GM13976 (cell line): ENCODE data around the gene PPP1CC.

Experiments
- DNase-seq: peaks from one replicate; pipeline ENCODE4 v3.0.0; 2012; ENCODE audit warnings: low spot score
- in situ Hi-C: fragments of 300-500 bp; cut with MboI; formaldehyde crosslinking; loops from one replicate; pipeline ENCODE4 v1.12.0; 2022; ENCODE audit warnings: low sequenced_read_pairs, mixed read lengths, inconsistent platforms; ENCODE audit not compliant: unreplicated experiment
- TF ChIP-seq, protein P1 (sequence below): IDR thresholded peaks from 2 replicates; pipeline ENCODE4 v1.5.1; 2012; ENCODE audit warnings: borderline replicate concordance, mild to moderate bottlenecking; ENCODE audit not compliant: insufficient read depth; ENCODE audit errors: extremely low read depth, missing control alignments, control extremely low read depth

Gene PPP1CC

GRCh38 chr12:110704231-110704630 is 38.5 kb downstream of the PPP1CC start:
- DNase-seq: no peak
- in situ Hi-C loops: no loop called here
- TF ChIP-seq, protein P1, sequence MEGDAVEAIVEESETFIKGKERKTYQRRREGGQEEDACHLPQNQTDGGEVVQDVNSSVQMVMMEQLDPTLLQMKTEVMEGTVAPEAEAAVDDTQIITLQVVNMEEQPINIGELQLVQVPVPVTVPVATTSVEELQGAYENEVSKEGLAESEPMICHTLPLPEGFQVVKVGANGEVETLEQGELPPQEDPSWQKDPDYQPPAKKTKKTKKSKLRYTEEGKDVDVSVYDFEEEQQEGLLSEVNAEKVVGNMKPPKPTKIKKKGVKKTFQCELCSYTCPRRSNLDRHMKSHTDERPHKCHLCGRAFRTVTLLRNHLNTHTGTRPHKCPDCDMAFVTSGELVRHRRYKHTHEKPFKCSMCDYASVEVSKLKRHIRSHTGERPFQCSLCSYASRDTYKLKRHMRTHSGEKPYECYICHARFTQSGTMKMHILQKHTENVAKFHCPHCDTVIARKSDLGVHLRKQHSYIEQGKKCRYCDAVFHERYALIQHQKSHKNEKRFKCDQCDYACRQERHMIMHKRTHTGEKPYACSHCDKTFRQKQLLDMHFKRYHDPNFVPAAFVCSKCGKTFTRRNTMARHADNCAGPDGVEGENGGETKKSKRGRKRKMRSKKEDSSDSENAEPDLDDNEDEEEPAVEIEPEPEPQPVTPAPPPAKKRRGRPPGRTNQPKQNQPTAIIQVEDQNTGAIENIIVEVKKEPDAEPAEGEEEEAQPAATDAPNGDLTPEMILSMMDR: no peak

DNA sequence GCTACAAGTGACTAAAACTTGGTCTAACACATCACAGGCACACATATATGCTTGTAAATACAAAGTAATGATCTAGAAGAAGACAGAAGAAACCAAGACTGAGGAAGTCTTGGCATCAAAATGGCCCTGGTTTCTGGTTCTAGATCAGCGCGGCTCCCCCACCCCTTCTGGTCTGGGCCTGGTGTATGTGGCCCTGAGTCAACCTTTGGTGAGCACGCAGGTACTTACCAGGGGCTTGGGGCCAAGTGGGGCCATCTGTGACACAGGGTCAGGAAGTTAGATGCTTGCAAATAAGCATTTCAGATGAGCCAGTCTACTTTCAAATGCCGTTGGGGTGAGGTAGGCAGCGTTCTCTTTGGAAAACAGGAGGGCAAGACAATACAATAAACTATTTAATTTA is 40.6 kb downstream of the PPP1CC start:
- in situ Hi-C loops: no loop called here
- DNase-seq: no peak
- TF ChIP-seq, protein P1: no peak

DNA sequence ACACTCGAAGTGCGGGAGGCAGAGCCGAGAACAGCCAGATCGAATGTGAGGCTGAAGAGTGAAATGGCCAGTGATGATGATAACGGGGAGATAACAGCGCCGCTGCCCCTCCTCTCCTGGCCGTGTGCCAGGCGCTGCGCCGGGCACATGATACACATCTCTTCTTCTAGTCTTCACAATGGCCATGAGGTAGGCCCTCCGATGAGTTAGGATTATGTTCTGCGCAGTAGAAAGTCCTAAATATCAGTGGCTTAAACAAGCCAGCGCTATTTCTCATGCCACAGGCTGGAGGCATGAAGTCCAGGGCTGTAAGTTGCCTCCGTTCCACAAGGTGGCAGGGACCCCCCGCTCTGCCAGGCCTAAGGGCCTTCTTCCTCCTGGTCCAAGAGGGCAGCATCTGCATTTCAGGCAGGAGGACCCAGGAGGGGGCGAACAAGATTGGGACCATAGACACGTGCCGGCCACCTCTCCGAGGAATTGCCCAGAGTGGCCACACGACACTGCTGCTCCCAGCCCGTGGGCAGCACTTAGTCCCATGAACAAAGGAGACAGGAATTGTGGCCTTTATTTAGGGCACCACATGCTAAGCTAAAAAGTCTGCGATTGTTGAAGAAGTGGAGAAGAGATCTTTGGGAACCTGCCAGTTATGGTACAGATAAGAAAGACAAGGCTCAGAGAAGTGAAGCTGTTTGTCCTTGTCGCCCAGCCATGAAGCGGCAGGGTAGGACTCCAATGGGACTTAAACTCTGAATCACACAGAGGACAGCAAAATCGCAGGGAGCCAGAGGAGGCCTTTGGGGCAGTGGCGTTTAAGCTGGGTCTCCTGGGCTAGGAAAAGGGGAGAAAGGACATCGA is 42.9 kb downstream of the PPP1CC start:
- no peak for DNase-seq
- TF ChIP-seq, protein P1: no peak
- in situ Hi-C loops: loop anchor here (10.0 kb wide), 1 partner anchor 235 kb away; the partner anchor contains the start of genes FAM216A and GPN3

DNA sequence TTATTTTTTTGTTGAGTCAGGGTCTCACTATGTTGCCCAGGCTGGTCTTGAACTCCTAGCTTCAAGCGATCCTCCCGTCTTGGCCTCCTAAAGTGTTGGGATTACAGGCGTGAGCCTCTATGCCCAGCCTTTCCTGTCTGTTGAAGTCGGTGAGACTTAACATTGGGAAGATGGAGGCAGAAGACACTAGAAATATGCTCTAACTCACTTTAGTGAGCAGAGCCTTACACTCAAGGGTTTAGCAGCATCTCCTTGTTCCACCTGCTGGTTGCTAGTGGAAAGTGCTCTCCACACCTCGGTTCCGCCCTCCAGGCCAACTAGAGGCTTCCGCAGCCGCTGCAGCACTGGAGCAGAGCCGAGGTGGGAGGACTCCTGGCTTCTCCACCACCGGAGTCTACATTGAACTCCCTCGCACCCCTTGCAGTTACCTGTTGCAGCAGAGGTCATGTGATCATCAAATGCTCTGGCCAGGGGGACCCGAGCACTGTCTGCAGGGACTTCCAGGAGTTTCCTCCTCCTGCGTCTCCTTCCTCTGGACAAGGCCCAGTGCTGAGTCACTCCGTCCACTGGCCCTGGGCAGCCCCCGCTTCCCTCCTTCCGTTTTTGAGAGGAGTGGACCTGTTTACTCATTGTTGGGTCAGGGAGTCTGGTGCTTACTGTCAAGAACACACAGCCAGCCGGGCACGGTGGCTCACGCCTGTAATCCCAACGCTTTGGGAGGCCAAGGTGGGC is 44.4 kb downstream of the PPP1CC start:
- TF ChIP-seq, protein P1: peak; percentile 84
- in situ Hi-C loops: loop anchor here (10.0 kb wide), 1 partner anchor 234 kb away; the partner anchor contains the start of genes FAM216A and GPN3
- peak; percentile 86 for DNase-seq

DNA sequence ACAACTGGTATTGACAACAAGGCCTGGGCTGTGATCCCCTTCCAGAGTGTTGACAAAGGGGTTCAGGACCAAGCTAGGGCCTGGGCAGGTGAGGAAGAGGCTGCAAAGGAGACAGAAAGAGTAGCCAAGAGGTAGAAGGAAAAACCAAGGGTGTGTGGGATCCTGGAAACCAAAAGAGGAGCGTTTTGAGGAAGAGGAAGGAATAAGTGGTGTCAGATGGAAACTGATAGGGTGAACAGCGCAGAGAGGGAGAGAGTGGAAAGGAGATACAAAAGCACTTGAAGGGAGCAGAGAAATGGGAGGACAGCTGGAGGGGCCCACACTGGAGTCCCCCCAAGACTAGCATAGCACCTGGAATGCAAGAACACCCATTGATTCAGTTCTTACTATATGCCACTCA is 45.5 kb downstream of the PPP1CC start:
- TF ChIP-seq, protein P1: no peak
- DNase-seq: no peak
- in situ Hi-C loops: loop anchor here (10.0 kb wide), 1 partner anchor 232 kb away; the partner anchor contains the start of genes FAM216A and GPN3

- DNase-seq: no peak
- TF ChIP-seq, protein P1: no peak
- in situ Hi-C loops: loop anchor here (10.0 kb wide), 1 partner anchor 231 kb away; the partner anchor contains the start of genes FAM216A and GPN3
These were observed 46.4 kb downstream of the PPP1CC start for GRCh38 chr12:110696283-110696682.
